ENCODE measurements around the gene LDB3.

Gene LDB3

DNA sequence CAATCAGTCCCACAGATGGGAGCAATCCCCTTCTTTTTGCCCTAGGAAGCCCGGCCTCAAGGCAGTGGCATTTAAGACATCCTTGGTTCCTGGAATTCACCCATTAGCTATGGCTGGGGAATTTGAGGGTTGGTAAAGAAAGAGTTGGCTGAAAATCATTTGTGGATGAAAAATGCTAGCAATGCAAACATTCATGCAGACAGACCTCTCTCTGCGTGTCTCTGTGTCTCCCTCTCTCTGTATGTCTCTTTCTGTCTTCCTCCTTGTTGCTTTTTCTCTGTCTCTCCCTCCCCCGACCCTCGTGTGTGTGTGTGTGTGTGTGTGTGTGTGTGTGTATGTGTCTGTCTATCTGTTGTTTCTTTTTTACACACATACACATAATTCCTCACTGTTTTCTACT, 19.4 kb downstream of the LDB3 start:
- peak; percentile 22 for DNase-seq (ENCODE audit: low read depth)

DNA sequence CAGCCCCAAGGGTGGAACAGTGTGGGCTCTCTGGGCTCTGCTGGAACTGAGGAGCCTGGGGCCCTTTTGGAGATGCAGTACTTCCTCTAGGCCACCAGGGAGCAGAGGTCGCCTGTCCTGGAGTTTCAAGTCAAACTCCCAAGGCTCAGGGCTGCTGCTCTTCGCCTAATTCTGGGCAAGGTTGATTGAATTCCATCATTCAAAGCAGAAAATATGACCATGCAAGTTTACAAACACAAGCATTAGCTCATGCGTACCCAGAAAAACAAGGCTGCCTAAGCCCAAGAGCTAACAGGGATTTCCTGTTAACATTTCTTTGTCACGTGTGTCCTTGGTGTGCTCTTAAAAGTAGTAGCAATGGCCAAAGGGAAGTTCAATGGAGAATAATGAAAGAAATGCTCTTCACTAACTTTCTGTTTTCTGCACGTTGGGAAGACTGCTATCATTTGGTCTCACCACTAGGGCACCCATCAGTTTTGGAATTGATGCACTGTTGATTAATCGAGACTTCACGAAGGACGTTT, 20.1 kb downstream of the LDB3 start:
- DNase-seq (ENCODE audit: low read depth) = peak; percentile 57

DNA sequence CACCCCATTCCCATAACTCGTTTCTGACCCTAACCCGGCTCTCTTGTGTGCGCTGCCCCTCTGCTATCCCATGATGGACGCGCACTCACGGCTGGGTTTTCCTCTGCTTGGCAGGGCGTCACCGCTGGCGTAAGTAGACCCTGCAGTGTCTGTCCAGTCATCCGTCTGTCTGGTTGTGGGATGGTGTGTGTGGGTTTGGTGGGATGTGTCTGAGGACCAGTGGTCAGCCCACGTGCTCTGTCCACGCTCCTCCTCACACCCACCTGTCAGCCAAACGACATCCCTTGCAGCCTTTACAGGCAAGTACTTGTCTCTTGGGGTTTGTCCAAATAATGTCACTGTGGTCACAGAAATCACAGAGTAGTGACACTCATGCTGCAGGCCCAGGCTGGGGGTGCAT, 20.8 kb downstream of the LDB3 start:
- DNase-seq (ENCODE audit: low read depth) = no peak

DNA sequence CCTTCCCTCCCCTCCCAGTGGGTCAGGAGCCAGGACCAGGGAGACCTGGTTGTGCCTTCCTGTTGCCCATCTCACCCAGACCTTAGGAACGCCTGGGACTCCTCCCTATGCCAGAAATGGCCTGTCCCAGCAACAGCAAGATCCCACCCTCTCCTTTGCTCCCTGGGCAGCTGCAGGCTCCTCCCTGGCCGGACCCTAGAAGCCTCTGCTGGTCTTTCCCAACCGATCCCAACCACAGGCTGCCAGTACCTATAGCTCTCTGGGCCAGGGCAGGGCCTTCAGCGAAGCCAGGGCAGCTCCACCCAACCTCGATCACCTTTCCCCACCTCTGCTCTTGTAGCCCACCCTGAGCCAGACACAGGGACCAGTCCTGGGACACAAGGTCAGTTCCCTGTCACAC, 21.9 kb downstream of the LDB3 start:
- DNase-seq (ENCODE audit: low read depth) = no peak

DNA sequence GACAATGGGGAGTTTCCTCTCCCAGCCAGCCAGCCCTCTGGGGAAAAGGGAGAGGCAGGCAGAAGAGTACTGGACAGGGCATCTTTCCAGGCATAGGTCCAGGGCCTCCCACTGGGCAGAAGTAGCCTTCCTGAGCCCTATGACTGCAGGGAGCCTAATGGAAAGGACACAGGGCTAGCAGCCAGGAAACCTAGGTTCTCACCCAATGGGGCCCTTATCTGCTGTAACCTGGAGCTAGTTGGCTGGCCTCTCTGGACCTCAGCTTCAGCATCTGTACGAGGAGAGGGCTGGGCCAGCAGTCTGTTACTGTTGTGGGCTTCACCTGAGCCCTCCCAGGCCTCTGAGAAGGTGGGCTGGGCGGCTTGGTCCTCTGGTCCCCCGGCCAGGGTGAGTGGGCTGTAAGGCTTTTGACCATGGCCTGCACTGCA, 22.4 kb downstream of the LDB3 start:
- no peak for DNase-seq (ENCODE audit: low read depth)

DNA sequence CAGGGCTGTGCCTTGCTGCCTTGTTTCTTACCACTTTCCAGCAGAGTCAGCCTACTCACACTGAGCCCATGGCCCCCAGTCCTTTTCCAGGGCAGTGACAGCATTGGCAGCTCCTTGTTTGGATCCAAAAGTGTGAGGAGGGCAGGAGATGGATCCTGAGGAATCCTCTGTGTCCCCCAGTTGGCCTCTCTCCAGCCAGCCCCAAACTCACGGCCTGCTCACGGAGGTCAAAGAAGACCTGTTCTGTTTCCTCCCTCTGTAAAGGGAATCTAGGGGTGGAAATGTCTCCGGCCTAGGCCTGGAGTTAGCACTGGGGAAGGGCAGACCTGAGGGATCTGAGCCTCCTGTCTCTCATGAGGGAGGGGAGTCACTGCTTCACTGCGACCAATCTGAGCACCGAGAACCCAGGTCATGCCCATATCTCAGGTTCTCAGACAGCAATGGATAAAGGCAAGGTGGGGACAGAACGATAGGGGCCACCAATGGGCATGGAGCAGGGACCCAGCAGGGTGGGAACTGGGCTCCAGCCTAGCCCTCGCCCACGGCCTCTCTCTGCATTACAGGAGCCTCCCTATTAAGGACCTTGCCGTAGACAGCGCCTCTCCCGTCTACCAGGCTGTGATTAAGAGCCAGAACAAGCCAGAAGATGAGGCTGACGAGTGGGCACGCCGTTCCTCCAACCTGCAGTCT, 23.2 kb downstream of the LDB3 start:
- no peak for DNase-seq (ENCODE audit: low read depth)

DNA sequence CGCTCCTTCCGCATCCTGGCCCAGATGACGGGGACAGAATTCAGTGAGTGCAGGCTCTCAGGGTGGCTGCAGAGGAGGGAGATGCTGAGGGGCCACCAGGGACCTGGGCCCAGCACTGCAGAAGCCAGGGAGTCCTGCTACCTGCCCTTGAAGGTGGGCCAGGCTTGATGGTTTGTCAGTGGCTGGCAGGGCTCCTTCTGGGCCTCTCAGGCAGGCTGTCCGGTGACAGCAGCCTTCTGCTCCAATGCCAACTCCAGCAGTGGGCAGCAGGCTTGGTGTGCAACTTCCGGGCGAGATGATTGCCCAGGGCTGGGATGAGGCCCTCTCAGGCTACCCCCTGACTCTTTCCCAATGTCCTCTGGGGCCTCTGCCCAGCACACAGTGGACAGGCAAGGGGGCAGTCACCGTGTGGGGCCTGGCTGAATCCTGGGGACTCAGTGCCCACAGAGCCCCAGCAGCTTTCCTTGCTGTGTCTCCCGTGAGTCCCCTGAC, 23.8 kb downstream of the LDB3 start:
- DNase-seq (ENCODE audit: low read depth) = no peak

DNA sequence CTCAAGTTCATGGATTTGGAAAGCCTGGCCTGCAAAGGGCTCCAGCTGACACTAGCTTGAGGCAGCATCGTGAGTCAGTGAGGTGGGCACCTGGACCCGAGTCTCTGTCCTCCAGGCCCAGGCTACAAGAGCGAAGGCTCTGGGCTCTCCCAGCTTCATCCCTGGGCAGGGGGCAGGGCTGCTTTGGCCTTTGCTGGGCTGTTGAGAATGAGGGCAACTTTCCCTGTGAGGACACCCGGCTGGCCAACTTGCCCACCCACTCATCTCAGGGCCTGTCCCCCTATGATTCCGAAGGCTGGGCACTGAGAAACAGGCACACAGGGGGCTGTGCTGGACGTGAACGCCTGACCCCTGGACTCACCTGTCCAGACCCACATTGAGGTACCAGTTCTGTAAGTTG, 24.4 kb downstream of the LDB3 start:
- no peak for DNase-seq (ENCODE audit: low read depth)

DNA sequence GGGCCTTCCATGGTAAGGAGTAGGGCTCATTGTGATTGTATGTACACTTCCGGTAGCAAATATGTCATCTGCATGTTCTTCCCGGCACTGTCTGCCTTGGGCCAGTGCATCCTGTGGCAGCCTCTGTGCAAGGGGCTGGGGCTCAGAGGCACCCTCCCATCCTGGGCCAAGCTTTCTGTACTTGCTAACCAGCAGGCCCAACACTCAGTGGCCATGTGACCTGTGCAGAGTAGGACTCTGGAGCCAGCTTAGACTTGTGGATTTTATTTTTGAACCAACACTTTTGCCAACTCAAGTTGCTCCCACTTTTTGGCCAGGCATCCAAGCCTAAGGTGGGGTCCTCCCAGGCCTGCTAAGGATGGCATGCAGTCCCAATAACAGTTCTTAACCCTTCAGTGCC, 25.0 kb downstream of the LDB3 start:
- DNase-seq (ENCODE audit: low read depth) = no peak

DNA sequence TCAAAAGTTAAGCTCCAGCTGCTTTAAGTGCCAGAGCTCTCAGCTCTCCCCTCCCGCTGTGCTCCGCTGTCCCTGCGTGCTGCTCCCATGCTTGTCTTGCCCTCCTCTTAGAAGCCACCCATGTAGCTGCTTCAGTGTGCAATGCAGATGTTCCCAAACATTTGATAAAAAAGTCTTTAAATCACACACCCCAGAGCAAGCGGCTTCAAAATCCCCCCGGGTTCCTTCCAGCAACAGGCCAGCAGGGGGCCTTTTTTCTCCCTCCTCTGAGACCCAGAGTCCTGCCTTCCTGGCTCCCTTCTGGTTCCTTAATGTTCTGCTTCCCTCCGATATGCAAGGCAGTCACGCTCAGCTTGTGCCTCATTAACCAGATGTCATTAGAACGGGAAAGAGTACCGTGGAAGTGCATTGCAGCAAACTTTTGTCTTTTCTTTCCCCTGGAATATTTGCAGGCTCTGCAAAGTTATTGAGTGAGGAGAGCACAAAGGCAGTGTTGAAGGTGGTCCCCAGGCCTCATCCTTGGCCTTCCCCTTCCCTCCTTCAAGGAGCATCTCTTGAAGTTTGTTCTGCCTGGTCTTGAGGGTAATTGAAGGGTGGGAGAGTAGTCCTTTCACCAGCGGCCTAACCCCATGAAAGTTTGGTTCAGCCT, 25.5 kb downstream of the LDB3 start:
- DNase-seq (ENCODE audit: low read depth) = peak; percentile 28

DNA sequence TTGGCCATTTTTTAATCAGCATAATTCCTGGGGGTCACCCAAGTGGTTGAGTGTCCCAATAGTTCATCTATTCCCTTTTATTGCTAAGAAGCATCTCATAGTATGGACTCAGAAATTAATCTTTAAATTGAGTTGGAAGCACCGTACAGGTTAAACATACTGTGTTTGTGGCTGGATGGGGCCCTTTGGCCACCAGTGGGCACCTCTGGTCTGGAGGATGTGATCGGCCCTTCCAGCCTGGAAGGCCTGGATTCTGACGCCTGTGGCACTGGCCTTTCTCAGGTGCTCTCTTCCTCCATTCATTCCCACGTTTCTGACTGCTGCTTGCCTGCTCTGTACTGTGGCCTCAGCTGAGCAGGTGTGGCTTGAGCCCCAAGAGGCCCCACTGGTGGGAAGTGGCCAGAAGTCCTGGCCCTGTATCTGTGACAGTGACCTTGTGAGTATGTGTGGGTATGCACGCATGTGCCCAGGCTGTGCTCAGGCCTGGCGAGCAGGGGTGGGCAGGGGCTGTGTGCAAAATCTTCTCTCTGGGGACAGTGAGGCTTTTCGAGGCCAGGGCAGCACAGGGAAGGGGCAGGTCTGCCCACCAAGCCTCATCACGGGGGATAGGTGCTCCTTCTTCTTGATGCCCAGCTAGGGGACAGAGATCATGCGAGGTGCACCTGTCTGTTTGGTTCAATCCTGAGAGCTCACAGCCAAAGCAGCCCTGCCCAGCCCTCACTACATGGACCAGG, 30.1 kb downstream of the LDB3 start:
- DNase-seq (ENCODE audit: low read depth) = no peak

DNA sequence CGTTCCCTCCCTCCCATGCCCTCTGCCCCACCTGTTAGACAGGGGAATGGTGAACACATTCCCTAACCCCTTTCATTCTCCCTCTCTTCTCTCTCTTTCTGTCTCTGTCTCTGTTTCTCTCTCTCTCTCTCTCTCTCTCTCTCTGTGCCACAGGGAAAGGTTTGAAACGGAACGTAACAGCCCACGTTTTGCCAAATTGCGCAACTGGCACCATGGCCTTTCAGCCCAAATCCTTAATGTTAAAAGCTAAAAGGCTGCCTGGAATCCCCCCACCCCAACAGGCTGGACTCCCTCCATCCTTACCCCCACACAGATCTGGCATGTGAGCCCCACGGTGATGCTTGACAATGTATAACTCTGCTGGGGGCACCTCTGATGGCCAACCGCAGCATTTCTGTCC, 30.8 kb downstream of the LDB3 start:
- DNase-seq (ENCODE audit: low read depth) = no peak

DNA sequence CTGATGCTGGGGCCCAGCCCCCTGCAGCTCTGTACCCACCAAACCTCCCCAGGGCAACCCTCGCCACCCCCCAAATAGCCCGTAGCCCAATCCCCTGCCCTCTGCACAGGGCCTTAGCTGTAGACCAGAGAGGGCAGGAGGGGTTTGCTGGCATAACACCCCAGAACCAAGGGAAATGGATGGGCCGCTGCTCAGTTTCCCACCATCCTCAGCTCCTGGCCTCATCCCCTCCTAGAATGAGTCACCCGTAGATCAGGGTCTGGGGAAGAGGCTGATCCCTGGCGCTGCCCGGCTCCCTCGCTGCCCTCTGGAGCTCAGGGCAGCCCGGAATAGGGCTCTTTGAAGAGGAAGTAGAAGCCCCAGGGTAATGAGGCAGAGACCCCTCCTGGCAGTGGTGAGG, 31.2 kb downstream of the LDB3 start:
- DNase-seq (ENCODE audit: low read depth) = no peak

DNA sequence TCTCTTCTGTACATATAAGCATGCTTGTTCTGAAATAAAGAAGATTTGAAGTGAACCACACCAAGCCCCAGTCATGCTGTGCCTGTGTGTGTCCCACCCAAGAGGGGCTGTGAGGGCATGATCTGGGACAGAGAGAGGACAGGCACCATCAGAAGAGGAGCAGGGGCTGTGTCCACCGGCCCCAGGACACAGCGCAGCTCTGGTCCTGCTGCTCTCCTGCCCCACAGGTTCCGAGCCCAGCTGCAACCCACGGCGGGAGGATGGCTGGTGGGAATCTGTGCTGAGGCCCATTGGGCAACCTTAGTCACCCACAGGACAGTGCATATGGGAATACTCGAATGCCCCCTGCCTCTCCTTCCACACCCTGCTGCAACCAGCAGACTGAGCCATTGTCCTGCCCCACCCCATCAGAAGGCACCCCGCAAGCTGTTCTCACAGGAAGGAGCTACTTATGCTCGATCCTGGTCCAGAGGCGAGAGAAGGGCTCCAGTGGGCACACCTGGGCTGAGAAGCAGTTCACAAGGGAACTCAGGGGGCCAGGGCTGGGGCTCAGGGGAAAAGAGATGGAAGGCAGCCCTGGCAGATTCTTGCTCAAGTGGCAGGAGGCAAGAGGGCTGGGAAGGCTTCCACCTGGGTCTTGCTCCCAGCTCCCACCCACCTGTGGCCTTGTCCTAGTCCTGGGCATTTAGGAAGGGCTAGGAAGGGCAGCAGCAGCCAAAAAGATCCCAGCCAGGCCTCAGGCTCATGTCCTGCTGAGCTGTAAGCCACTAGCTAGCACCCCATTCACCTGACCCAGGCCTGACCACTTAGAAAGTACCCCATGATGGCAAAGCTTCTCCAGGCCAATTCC, 31.9 kb downstream of the LDB3 start:
- DNase-seq (ENCODE audit: low read depth) = no peak

DNA sequence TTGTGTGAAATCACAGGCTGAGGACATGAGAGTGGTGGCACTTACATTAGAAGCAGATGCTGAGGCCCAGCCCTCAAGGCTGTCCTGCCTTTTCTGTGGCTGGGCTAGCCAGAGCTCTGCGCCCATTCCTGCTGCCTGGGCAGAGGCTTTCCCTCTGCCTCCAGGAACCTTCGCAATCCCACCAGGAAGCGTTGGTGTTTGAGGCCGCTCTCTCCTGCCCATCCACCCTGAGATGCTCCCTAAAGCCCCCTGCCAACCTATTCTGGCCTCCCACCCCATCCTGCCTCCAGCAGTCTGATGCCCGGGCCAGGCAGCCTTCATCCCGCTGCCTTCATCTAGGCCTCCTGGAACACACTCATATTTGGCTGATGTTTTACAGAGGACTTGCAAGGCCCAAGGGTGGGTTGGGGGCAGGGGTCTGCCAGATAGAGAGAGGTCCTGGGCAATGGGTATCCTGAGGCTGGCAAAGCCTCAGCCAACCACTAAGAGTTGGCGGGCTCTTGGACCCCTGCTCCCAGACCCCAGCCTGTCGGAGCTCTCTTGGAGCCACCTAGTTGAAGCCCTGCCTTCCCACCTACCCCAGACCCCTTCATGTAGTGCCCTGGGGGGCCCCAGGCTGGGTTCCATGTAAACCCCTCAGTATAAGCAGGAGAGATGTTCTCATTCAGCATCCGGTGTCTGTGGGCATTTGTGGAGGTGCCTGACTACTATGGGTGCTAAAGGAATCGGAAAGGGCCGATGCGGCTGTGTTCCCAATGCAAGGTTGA, 32.7 kb downstream of the LDB3 start:
- no peak for DNase-seq (ENCODE audit: low read depth)

DNA sequence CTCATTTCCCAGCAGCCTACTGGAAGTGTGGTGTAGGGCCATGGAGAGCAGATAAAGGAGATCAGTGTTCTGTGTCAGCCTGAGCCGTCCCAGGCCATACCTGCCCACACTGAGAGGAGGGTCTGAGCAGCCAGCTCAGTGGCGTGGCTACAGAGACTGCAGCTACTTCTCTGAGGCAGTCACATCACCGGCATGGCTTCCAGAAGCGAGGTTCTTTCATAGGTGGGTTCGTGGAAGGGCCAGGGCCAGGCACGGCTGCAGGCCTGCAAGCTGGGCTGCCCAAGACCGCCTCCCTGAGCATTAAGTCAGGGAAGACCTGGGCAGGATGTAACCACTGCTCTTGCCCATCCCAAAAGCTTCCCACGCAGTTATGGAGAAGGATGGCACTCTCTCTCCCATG, 34.9 kb downstream of the LDB3 start:
- no peak for DNase-seq (ENCODE audit: low read depth)

DNA sequence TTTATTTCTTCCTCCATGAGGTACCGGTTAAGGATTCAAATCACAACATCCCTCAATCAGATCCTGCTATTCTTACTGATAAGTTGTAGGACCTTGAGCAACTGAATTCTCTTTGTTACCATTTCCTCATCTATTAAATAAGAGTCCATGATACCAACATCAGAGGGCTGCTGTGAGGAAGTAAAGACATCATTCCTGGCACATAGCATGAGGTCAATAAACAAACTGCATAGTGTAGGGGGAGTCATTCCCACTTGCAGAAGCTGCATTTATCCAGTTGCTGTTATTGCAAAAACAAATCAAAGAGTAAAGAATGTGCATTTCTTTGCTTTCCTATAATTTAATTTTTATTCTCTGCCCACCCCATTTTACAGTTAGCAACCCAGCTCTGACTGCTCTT, 36.8 kb downstream of the LDB3 start:
- DNase-seq (ENCODE audit: low read depth) = no peak

DNA sequence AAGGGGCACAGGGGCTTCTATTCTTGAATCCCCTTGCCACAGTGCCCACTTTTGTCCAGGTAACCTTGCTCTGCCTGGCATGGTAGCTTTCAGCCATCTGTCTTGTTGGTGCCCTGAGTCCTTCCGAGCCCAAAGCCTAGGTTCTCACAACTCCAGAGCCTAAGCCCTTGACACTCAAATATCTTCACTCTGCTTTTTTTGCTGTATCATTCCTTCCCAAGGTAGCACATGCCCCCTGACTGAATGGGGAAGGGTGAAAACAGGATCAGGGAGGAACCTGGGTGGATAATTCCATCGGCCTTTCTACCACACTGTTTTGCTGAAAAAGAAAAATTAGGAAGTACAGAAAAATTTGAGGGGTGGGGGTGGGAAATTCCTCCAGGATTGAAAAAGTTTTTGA, 37.6 kb downstream of the LDB3 start:
- DNase-seq (ENCODE audit: low read depth) = no peak

DNA sequence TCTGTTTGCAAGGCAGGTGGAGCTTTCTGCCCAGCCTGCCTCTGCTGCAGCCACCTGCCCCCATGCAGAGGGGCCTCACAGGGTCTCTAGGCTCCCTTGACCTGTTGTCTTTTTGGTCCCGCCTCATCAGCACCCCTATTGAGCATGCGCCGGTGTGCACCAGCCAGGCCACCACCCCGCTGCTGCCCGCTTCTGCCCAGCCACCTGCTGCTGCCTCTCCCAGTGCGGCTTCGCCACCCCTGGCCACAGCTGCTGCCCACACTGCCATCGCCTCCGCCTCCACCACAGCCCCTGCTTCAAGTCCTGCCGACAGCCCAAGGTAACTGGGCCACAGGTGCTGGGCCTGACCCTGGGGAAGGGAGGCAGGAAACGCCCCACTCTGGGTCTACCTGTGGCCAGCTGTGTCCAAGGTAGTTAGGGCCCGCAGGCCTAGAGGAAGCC, 38.1 kb downstream of the LDB3 start:
- DNase-seq (ENCODE audit: low read depth) = no peak

DNA sequence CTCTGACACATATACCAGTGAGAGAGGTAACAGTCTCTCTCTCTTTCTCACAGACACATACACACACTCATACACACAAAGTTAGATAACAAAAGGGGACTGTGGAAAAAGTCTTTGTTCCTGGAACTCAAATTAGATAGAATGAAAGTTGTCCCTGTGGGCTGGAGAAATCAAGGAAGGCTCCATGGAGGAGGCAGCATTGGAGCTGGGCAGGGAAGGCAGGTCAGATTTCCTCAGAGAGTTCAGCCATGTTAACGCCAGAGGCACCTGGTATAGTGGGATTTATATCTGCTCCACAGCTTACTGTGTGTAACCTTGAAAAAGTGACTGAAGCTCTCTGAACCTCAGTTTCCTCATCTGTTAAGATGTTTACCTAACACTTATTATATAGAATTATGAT, 38.7 kb downstream of the LDB3 start:
- DNase-seq (ENCODE audit: low read depth) = no peak

DNA sequence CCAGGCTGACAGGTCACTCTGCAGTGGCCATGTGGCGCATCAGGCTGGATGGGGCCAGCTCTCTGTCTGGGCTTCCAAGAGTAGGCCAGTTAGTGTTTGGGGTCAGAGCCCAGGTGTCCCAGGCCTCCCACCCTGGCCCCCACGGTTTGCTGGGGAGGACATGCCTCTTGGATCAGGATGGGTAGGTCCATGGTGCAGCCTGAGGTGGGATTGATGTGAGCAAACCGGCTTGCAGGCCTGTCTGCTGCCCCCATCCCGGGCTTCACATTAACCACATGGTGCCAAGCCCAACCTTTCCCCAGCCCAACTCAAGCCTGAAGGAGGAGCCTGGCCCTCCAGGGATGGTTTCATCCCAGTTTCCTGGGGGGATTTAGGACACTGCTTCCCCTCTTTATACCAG, 39.2 kb downstream of the LDB3 start:
- DNase-seq (ENCODE audit: low read depth) = no peak
